GM19023 (cell line): Measurements from ENCODE around the gene DHDH.

Experiments
- ATAC-seq: cut with Tn5 transposase; IDR thresholded peaks from one replicate; pipeline ENCODE4 v1.9.1; 2021; ENCODE audit warnings: mild to moderate bottlenecking, moderate library complexity; ENCODE audit not compliant: unreplicated experiment

The DHDH gene

DNA sequence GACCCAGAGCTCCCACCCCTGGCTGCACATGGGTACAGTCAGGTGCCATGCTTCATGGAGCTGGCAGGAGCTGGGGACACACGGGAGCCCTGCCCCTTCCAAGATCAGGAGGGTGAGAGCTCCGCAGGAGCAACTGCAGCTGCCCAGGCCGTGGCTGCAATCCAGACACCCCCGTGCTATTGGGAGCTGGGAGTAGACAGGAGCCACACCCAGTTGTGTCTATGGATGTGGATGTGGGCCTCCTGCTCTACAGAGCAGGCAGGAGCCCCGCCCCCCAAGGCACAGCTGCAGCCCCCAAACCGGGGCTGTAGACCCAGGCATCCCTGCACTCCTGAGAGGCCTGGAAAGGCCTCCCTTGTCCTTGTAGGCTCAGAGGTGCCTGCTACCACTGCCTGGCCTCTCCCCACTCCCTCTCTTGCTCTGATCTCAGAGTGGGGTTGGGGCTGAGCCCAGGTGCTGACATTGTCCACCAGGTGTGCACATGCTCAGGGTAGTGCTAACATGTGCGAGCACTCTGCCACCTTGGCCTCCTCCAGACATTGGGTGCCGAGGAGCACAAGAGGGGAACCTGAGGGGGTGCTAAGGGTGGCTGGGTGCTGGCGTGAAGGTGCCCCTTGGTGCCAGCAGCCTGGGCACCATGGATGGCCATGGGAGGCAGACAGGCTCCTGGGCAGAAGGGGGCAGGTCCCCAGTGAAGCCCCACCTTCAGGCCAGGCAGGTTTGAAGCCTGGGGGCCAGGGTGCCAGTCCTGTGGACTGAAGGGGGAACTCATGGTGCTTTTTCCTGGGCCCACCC lies 13.2 kb downstream of the DHDH start:
- ATAC-seq: no peak

DNA sequence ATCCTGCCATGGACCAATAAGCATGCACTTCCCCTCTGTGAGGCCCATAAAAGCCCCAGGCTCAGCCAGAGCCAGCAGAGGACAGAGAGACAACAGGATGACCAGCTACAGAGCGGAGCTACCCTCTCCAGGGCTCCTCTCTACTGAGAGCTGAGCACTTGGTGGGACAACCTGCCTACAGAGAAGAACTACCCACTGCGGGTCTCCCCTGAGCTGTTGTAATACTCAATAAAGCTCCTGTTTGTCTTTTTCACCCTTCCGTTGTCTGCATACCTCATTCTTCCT lies 13.7 kb downstream of the DHDH start:
- no peak for ATAC-seq

DNA sequence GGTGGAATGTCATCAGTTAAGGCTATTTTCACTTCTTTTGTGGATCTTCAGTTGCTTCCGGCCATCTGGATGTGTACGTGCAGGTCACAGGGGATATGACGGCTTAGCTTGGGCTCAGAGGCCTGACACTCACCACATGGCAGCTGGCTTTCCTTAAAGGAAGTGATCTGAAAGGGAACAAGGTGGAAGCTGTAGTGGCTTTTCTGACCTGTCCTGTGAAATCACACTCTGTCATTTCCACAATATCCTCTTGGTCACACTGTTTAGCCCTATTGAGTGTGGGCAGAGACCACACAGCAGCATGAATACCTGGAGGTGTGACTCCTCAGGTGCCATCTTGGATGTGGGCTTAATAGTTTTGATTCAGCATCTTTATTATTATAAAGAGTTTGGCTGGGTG lies 16.7 kb downstream of the DHDH start:
- ATAC-seq: no peak

DNA sequence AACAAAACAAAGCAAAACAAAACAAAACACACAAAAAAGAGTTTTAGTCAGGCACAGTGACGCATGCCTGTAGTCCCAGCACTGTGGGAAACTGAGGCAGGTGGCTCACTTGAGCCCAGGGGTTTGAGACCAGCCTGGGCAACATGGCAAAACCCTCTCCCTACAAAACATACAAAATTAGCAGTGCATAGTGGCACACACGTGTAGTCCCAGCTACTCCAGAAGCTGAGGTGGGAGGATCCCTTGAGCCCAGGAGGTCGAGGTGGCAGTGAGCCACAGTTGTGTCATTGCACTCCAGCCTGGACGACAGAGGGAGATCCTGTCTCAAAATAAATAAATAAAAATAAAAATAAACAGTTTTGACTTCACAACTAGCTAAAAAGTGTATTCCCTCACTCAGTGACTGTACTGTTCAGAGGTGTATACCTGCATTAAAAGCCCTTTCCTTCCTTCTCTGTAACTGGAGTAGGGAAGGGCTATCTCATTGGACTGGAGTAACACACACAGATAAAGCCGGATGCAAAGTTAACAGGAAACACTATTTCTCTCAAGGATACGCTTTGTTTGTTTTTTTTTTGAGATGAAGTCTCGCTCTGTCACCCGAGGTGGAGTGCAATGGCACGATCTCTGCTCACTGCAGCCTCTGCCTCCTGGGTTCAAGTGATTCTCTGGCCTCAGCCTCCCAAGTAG lies 17.5 kb downstream of the DHDH start:
- no peak for ATAC-seq

DNA sequence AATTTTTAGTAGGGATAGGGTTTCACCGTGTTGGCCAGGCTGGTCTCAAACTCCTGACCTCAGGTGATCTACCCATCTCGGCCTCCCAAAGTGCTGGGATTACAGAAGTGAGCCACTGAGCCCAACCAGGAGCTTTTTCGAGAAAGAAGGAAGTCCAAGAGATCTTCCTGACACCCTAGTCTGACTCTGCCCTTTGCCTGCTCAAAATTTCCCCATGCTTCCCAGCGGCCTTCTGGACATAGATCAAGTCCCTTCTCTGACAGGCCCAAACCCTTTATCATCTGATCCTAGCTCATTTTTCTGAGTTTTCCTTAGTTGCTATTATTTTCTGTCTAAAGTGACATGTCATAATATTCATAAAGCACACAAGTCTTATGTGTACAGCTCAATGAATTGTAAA lies 19.6 kb downstream of the DHDH start:
- no peak for ATAC-seq

DNA sequence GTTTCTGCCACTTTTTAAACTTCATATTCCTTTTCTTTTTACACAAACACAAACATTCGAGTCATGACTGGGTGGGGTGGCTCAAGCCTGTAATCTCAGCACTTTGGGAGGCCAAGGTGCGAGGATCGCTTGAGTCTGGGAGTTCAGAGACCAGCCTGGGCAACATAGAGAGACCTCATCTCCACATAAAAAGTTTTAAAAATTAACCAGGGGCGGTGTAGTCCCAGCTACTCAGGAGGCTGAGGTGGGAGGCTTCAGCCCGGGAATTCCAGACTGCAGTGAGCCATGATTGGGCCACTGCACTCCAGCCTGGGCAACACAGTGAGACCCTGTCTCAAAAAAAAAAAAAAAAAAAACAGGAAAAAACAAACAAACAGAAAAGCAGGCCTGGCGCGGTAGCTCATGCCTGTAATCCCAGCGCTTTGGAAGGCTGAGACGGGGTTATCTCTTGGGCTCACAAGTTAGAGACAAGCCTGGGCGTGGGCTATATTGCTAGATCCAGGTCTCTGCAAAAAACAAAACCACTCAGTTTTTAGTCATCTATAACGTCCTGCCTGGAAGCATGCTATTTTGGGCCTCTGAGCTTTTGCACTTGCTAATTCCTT lies 20.6 kb downstream of the DHDH start:
- ATAC-seq: no peak

DNA sequence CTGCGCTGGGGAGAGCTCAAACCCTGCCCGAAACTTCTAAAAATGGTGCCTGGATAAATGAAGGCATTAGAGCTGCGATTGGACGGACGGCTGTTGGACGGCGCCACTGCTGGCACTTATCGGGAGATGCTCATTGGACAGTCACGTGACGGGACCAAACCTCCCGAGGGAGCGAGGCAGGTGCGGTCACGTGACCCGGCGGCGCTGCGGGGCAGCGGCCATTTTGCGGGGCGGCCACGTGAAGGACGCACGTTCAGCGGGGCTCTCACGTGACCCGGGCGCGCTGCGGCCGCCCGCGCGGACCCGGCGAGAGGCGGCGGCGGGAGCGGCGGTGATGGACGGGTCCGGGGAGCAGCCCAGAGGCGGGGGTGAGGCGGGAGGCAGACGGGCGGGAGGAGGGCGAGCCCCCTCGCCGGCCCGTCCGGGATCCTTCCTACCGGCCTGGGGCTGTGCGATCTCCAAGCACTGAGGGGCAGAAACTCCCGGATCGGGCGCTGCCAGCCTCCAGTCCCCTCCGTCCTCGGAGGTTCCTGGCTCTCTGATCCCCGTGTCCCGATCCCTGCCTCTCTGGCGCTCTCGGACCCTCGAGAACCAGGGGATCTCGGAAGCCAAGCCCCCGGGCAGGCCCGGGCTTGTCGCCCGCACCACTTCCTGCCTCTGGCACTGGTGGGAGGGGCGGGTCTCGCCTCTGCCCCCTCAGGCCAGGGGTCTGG lies 21.3 kb downstream of the DHDH start, which contains the start of gene BAX:
TSS of gene BAX (plus strand) at position 281 of the 713 bp plus-strand sequence. CDS start at position 335, 54 bp downstream.
- ATAC-seq: peak; percentile 89

DNA sequence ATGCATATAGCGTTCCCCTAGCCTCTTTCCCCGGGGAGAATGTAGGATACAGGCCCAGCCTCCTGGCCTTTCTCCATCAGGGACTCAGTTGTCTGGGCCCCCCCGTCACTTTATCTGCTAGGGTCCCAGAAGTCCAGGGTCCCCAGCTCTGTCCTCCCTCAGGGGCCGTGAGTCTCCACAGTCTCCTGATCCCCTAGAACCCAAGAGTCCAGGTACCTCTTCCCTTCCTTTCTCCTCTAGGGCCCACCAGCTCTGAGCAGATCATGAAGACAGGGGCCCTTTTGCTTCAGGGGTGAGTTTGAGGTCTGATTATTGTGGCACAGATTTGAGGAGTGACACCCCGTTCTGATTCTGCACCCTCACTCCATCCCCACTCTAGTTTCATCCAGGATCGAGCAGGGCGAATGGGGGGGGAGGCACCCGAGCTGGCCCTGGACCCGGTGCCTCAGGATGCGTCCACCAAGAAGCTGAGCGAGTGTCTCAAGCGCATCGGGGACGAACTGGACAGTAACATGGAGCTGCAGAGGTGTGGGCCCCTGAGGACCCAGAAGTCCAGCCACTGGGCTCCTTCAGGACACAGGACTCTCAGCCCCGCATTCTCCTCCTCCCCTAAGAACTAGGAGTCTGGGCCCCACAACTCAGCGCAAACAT lies 21.9 kb downstream of the DHDH start:
- ATAC-seq: no peak

DNA sequence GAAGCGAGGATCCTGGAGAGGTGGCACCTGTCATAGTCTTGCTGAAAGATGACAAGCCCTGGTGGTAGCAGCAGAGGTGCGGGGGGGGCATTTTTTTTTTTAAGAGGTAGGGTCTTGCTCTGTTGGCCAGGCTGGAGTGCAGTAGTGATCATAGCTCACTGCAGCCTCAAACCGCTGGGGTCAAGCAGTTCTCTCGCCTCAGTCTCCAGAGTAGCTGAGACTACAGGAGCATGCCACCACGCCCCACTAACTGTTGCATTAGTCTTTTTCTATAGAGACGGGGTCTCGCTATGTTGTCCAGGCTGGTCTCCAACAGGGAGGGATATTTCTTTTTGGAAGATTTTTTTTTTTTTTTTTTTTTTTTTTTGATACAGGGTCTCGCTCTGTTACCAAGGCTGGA lies 24.5 kb downstream of the DHDH start:
- ATAC-seq: no peak

DNA sequence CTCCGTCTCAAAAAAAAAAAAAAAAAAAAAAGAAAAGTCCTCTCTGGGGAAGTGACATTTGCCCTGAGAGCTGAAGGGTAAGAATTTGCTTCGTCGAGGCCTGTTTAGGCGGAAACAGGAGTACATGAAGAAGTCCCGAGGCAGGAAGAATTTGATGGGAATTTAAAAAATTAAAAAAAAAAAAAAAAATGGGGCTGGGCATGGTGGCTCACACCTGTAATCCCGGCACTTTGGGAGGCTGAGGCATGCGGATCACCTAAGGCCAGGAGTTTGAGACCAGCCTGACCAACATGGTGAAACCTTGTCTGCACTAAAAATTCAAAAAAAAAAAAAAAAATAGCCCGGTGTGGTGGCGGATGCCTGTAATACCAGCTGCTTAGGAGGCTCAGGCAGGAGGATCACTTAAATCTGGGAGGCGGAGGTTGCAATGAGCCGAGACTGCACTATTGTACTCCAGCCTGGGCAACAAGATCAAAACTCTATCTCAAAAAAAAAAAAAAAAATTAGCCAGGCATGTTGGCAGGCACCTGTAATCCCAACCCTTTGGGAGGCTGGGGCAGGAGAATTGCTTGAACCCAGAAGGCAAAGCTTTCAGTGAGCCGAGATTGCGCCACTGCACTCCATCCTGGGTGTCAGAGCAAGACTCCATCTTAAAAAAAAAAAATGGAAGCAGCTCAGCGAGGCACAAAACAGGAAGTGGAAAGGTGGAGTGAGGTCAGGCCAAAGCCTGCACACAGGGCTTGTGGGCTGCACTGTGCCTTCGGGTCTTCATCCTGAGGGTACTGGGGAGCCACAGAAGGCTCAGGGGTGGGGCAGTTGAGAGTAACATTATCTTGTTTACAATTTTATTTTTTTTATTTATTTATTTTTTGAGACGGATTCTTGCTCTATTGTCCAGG lies 26.1 kb downstream of the DHDH start:
- no peak for ATAC-seq

DNA sequence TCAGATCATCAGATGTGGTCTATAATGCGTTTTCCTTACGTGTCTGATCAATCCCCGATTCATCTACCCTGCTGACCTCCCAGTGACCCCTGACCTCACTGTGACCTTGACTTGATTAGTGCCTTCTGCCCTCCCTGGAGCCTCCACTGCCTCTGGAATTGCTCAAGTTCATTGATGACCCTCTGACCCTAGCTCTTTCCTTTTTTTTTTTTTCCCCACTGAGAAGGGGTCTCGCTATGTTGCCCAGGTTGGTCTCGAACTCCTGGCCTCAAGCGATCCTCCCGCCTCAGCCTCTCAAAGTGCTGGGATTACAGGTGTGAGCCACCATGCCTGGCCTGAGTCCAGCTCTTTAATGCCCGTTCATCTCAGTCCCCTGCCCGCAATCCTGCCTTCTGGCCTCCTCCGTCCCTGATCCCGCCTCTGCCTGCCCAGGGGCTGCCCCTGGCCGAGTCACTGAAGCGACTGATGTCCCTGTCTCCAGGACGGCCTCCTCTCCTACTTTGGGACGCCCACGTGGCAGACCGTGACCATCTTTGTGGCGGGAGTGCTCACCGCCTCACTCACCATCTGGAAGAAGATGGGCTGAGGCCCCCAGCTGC lies 27.7 kb downstream of the DHDH start:
- ATAC-seq: no peak

DNA sequence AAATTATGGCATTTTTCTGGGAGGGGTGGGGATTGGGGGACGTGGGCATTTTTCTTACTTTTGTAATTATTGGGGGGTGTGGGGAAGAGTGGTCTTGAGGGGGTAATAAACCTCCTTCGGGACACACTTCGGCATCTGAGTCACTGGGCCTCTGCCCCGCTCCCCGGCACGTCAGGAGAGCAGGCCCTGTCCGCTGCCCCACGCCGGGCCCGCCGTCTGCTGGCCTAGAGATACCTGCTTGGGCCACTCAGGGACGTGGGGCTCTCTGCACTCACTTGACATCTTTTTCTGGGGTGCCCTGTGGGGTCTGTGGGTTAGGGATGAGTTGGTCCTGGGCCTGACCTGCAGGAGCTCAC lies 28.2 kb downstream of the DHDH start:
- no peak for ATAC-seq

DNA sequence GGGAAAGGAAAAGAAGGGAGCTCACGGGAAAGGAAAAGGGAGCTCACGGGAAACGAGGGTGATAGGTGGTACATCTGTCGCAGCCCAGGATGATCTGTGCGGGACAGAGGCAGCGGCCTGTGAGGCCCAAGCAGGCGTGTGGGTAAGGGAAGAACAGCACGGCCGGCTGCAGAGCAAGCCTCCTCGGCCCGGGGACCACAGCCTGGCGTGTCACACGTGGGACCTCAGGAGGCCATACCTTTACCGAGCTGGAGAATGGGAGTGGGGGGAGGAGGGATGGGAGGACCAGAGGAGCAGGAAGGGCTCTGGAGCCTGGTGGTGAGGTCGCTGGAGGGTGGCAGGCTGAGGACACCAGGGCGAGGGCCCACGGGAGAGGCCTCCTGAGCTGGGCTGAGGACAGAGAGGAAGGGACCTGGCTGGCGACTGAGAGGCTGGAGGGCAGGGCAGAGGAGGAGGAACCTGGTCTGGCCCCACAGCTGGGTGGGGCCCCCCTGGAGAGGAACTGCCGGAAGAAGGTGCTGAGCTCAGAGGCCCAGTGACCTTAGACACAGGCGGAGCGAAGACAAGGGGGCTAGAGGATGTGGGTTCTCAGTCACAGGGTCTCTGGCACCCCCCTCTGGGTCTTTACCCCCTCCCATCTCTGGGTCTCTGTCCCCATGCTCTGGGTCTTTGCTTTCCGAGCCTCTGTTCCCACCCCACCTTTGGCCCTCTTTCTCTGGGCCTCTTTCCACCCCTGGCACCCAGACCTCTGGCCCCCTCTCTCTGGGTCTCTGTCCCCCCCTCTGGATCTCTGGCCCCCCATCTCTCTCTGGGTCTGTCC lies 28.7 kb downstream of the DHDH start:
- no peak for ATAC-seq

DNA sequence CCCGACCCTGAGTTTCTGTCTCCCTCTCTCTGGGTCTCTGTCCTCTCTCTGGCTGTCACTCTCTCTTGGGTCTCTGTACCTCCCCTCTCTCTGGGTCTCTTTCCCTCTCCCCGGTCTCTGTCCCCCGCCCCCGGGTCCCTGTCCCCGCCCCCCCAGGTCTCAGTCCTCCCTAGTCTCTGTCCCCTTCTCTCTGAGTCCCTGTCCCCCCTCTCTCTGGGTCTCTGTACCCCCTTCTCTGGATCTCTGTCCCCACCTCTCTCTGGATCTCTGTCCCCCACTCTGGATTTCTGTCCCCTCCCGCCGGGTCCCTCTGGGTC lies 29.3 kb downstream of the DHDH start:
- no peak for ATAC-seq

DNA sequence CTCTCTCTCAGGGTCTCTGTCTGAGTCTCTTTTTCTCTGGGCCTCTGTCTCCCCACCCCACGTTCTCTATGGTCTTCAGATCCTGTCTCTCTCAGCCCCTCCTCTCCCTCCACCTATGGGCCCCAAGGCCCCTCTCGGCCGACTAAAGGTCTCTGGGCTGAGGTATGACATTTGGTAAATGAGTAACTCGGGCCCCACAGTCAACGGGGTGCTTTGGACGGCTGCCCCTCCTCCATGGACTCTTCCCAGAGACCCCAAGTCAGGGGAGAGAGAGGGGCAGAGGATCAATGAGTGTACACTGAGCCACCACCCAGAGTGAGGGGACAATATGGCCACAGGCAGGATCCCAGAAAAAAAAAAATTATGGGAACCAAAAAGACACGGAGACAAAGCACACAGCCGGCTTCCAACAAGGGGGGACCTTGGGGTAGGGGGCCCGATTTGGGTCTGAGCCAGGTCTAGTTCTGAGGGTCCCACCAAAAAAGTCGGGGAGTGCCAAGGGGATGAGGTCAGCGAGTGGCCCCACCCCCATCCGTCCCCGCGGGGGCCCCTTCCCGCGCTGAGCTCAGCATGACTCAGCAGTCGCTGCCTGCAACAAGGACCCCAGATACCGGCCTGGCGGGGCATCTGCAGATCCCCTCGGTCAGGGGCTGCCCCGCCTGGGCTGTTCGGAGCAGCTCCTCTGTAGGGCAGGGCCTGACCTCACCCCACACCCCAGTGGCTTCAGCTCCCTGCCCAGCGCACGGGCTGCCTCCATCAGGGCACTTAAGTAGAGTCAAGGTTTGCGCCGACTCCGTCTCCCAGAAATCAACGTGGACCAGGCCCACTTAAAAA lies 30.1 kb downstream of the DHDH start:
- ATAC-seq: no peak

DNA sequence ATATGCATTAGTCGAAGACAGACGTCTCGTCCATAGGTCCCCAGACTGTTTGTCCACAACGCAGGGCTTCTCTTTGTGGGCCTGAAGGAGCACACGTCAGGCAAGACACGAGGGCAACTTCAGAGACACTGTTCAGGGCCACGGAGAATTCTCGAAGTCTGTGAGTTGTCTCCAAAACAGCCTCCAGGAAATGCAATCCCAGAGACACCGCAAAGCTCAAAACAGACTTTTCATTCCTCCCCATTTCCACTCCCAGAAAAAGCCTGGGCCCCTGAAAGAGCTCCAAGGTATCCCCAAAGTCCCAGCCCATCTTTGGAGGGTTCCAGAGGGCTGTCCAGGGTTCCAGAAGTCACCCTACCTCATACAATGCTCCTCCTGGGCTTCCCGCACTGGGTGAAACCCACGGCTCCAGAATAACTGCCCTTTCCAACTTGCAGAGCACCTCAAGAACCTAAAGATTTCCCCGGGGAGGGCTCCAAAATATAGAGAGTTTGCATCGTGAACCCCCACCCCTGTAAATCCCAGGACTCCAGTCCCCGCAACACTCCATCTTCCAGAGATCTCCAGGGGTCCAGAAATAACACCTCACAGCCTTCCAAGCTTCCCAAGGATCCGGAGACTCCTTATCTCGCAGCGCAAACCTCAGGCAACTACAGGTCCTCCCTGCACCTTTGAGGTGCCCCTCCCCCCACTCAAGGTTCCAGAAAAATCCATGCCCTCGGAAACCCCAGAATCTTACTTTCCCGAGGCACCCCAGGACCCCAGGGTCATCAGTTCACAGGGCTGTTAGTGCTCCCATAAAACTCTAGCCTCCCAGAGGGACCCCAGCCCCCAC lies 30.9 kb downstream of the DHDH start:
- ATAC-seq: no peak

DNA sequence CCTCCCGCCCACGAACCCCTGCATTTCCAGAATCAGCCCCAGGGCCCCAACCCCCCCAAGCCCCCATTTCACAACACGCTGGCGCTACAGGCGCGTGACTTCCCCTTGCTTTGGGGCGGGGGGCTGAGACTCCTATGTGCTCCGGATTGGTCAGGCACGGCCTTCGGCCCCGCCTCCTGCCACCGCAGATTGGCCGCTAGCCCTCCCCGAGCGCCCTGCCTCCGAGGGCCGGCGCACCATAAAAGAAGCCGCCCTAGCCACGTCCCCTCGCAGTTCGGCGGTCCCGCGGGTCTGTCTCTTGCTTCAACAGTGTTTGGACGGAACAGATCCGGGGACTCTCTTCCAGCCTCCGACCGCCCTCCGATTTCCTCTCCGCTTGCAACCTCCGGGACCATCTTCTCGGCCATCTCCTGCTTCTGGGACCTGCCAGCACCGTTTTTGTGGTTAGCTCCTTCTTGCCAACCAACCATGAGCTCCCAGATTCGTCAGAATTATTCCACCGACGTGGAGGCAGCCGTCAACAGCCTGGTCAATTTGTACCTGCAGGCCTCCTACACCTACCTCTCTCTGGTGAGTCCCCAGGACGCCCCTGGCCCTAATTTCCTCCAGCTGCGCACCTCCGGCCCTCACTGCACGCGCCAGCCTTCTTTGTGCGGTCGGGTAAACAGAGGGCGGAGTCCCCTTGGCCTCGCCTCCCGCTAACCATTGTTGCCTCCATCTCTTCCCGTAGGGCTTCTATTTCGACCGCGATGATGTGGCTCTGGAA lies 31.7 kb downstream of the DHDH start, which contains the start of gene FTL:
TSS of gene FTL (plus strand) at position 270 of the 766 bp plus-strand sequence. CDS start at position 469, 199 bp downstream.
- ATAC-seq: peak; percentile 57
